ENCODE results near the gene MYOT. TPM values are rescaled to one million over a fixed set of nuclear protein-coding genes. Genes with fewer than 3 reads are reported as not detected.

MYOT gene
- total RNA-seq, 1 donor from 2014 or later, result not detected

- Mint-ChIP-seq H3K4me1 (ENCODE audit: low read depth, unreplicated experiment) (no peaks in the 10 kb centered on the region), H3K4me3 (ENCODE audit: unreplicated experiment) (no peak overlapping the region), H3K36me3 (ENCODE audit: low read depth, unreplicated experiment) (no peaks in the 10 kb centered on the region), H3K9me3 (ENCODE audit: unreplicated experiment) (no peaks in the 10 kb centered on the region), H3K27me3 (ENCODE audit: low read depth, unreplicated experiment) (no peaks in the 10 kb centered on the region), H3K27ac (ENCODE audit: unreplicated experiment) (no peak overlapping the region)
- TF ChIP-seq CTCF (IDR thresholded peaks at IDR 0.05; ENCODE audit: insufficient read depth, low read depth, low read length) (no peak), EZH2 (IDR thresholded peaks at IDR 0.05; ENCODE audit: insufficient read depth, low read length) (no peak)
- Histone ChIP-seq H3K9ac (ENCODE audit: low read length) (no peak overlapping the region), H3K4me1 (ENCODE audit: insufficient read depth, low read length) (no peaks in the 10 kb centered on the region), H3K79me2 (ENCODE audit: insufficient read depth, low read length) (no peaks in the 10 kb centered on the region), H3K4me3 (ENCODE audit: insufficient read depth, low read depth, low read length) (no peak overlapping the region), H3K9me3 (ENCODE audit: insufficient read depth, low read depth, low read length) (no peaks in the 10 kb centered on the region), H4K20me1 (ENCODE audit: insufficient read depth, low read length) (no peaks in the 10 kb centered on the region), H3K27me3 (ENCODE audit: insufficient read depth, low read length) (no peaks in the 10 kb centered on the region), H2AFZ (ENCODE audit: low read depth, low read length) (no peak overlapping the region), H3K36me3 (ENCODE audit: insufficient read depth, low read length) (no peaks in the 10 kb centered on the region), H3K27ac (ENCODE audit: low read depth, low read length) (no peak overlapping the region), H3K4me2 (ENCODE audit: low read length) (no peak overlapping the region)
- FAIRE-seq (no peak), DNase-seq (ENCODE audit: low read depth) (no peak)
Measured at GRCh38 chr5:137871571-137871970, 3.9 kb downstream of the MYOT start.

- Mint-ChIP-seq H3K4me1 (ENCODE audit: low read depth, unreplicated experiment) (no peaks in the 10 kb centered on the region), H3K27ac (ENCODE audit: unreplicated experiment) (no peak overlapping the region), H3K27me3 (ENCODE audit: low read depth, unreplicated experiment) (no peaks in the 10 kb centered on the region)
Measured at GRCh38 chr5:137872466-137872865, 4.8 kb downstream of the MYOT start.

More at GRCh38 chr5:137872466-137872865, 4.8 kb downstream of the MYOT start:
- Histone ChIP-seq H3K79me2 (ENCODE audit: insufficient read depth, low read length) (no peaks in the 10 kb centered on the region), H4K20me1 (ENCODE audit: insufficient read depth, low read length) (no peaks in the 10 kb centered on the region), H3K4me1 (ENCODE audit: insufficient read depth, low read length) (no peaks in the 10 kb centered on the region), H3K4me2 (ENCODE audit: low read length) (no peak overlapping the region), H3K36me3 (ENCODE audit: insufficient read depth, low read length) (no peaks in the 10 kb centered on the region), H3K27me3 (ENCODE audit: insufficient read depth, low read length) (no peaks in the 10 kb centered on the region), H2AFZ (ENCODE audit: low read depth, low read length) (no peak overlapping the region), H3K27ac (ENCODE audit: low read depth, low read length) (no peak overlapping the region), H3K4me3 (ENCODE audit: insufficient read depth, low read depth, low read length) (no peak overlapping the region), H3K9ac (ENCODE audit: low read length) (no peak overlapping the region), H3K9me3 (ENCODE audit: insufficient read depth, low read depth, low read length) (no peaks in the 10 kb centered on the region)
- Mint-ChIP-seq H3K36me3 (ENCODE audit: low read depth, unreplicated experiment) (no peaks in the 10 kb centered on the region), H3K9me3 (ENCODE audit: unreplicated experiment) (no peaks in the 10 kb centered on the region), H3K4me3 (ENCODE audit: unreplicated experiment) (no peak overlapping the region)
- TF ChIP-seq CTCF (IDR thresholded peaks at IDR 0.05; ENCODE audit: insufficient read depth, low read depth, low read length) (no peak), EZH2 (IDR thresholded peaks at IDR 0.05; ENCODE audit: insufficient read depth, low read length) (no peak)
- DNase-seq (ENCODE audit: low read depth), result no peak
- FAIRE-seq, result no peak
